LNCaP clone FGC (cell line): ENCODE measurements around the gene MALSU1.
A peak's percentile ranks its signal among the peaks of the same experiment; 100 is the strongest.

Experiments
- DNase-seq: peaks from one replicate; pipeline ENCODE4 v3.0.0-alpha.2; 2011; ENCODE audit warnings: low read depth
- H3K4me3 ChIP-seq: 2 replicates; pipeline ENCODE4 v1.5.1; 2011; ENCODE audit warnings: mild to moderate bottlenecking, low read depth, low read length, control low read depth
- TF ChIP-seq, protein P1 (sequence below): IDR thresholded peaks from 2 replicates; pipeline ENCODE4 v1.5.1; 2012; ENCODE audit warnings: mild to moderate bottlenecking; ENCODE audit not compliant: control insufficient read depth, insufficient read depth; ENCODE audit errors: extremely low read depth

MALSU1 gene

DNA sequence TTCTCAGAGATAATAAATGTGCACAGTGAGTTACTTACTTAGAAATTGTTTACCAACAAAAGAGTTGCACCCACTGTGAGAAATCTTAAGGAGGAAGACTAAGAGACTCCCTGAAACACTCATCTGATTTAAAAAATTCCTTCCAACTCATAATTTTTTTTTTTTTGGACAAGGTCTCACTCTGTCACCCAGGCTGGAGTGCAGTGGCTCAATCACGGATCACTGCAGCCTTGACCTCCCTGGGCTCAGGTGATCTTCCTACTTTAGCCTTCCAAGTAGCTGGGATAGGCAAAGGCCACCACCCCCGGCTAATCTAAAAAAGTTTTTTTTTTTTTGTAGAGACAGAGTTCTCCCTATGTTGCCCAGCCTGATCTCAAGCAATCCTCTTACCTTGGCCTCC, 36.0 kb downstream of the MALSU1 start:
- H3K4me3 ChIP-seq, result no peak overlapping the region
- TF ChIP-seq, protein P1, sequence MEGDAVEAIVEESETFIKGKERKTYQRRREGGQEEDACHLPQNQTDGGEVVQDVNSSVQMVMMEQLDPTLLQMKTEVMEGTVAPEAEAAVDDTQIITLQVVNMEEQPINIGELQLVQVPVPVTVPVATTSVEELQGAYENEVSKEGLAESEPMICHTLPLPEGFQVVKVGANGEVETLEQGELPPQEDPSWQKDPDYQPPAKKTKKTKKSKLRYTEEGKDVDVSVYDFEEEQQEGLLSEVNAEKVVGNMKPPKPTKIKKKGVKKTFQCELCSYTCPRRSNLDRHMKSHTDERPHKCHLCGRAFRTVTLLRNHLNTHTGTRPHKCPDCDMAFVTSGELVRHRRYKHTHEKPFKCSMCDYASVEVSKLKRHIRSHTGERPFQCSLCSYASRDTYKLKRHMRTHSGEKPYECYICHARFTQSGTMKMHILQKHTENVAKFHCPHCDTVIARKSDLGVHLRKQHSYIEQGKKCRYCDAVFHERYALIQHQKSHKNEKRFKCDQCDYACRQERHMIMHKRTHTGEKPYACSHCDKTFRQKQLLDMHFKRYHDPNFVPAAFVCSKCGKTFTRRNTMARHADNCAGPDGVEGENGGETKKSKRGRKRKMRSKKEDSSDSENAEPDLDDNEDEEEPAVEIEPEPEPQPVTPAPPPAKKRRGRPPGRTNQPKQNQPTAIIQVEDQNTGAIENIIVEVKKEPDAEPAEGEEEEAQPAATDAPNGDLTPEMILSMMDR, result no peak
- DNase-seq, result no peak

DNA sequence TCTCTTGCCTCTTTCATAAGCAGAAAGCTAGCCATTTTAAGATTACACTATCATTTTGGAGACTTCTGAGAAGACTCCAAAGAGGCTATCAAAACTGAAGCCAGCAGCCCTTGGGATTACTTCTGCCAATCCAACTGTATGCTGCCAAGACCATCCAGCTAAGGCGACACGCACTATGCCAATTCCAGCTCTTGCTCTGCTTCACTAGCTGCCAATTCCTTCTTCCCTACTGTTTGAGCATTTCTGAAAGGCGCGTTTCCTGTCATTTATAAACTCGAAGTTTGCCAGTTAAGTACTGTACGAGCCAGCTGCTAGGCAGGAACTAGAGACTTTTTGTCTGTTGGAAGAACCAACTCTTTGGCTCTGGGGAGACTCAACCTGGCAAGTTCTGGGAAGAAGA, 36.5 kb downstream of the MALSU1 start:
- DNase-seq, result peak; percentile 52
- no peak overlapping the region for H3K4me3 ChIP-seq
- TF ChIP-seq, protein P1, result no peak

- H3K4me3 ChIP-seq, result no peak overlapping the region
- TF ChIP-seq, protein P1, result no peak
- no peak for DNase-seq
Observed at GRCh38 chr7:23336086-23336485, 36.9 kb downstream of the MALSU1 start.

DNA sequence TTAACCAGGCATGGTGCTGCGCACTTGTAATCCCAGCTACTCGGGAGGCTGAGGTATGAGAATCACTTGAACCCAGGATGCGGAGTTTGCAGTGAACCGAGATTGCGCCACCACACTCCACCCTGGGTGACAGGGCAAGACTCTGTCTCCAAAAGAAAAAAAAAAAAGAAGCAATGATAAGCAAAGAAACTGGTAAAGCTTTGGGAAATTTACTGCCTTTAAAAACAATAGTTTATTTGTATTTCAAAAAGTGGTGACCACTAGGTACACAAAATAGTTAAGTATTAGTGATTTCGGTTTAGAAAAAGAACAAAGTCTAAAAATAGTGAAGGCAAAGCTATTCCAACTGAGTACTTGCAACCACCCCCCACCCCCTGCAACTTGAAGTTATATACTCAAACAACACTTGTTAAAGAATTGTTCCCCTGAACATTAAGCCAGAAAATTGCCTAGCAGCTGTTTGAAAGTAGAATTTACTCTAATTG, 37.7 kb downstream of the MALSU1 start:
- DNase-seq, result no peak
- TF ChIP-seq, protein P1, result no peak
- H3K4me3 ChIP-seq, result no peak overlapping the region

- no peak for DNase-seq
- no peak overlapping the region for H3K4me3 ChIP-seq
- TF ChIP-seq, protein P1, result no peak
Observed at GRCh38 chr7:23337374-23337773, 38.2 kb downstream of the MALSU1 start.

GRCh38 chr7:23338439-23338838, 39.3 kb downstream of the MALSU1 start:
- DNase-seq, result no peak
- no peak overlapping the region for H3K4me3 ChIP-seq
- TF ChIP-seq, protein P1, result no peak

DNA sequence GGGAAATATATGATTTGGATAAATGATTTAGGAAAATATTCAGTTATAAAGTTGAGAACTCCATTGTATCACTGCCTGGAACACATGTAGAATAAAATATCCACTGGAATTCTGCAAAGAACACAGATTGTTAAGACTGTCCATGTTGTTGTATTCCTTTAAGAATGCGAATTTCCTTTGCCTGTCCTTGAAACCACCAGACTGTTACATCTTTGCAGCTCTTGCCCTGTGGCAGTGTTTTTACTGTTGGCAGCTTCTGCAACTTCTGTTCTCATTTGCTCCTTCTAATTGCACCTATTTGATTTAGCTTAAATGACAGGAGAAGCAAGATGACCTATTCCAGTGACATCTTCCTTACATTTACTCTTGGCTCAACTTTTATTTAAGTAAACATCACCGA, 39.7 kb downstream of the MALSU1 start:
- TF ChIP-seq, protein P1, result no peak
- DNase-seq, result no peak
- no peak overlapping the region for H3K4me3 ChIP-seq
